Ishikawa (cell line): ENCODE results near the gene ONECUT1.

ENCODE experiments used
- CEBPB ChIP-seq: IDR thresholded peaks from 2 replicates; pipeline ENCODE4 v1.6.1; 2012
- CREB1 ChIP-seq: IDR thresholded peaks from 2 replicates; pipeline ENCODE4 v1.6.1; 2012; ENCODE audit warnings: low read depth
- EGR1 ChIP-seq: IDR thresholded peaks from 2 replicates; pipeline ENCODE4 v1.6.1; 2012
- EP300 ChIP-seq: IDR thresholded peaks from 2 replicates; pipeline ENCODE4 v1.6.1; 2012; ENCODE audit warnings: borderline replicate concordance
- FOXM1 ChIP-seq: IDR thresholded peaks from 2 replicates; pipeline ENCODE4 v1.6.1; 2012; ENCODE audit warnings: low read depth, borderline replicate concordance
- MAX ChIP-seq: IDR thresholded peaks from 2 replicates; pipeline ENCODE4 v1.6.1; 2012
- NFIC ChIP-seq: IDR thresholded peaks from 2 replicates; pipeline ENCODE4 v1.6.1; 2012
- RAD21 ChIP-seq: IDR thresholded peaks from 2 replicates; pipeline ENCODE4 v1.6.1; 2012; ENCODE audit warnings: low read depth
- REST ChIP-seq: IDR thresholded peaks from 2 replicates; pipeline ENCODE4 v1.6.1; 2012; ENCODE audit warnings: low read depth, mild to moderate bottlenecking
- TAF1 ChIP-seq: IDR thresholded peaks from 2 replicates; pipeline ENCODE4 v1.6.1; 2012; ENCODE audit warnings: low read depth, mild to moderate bottlenecking
- TCF12 ChIP-seq: IDR thresholded peaks from 2 replicates; pipeline ENCODE4 v1.6.1; 2012; ENCODE audit warnings: low read depth
- TEAD4 ChIP-seq: IDR thresholded peaks from 2 replicates; pipeline ENCODE4 v1.6.1; 2012
- USF1 ChIP-seq: IDR thresholded peaks from 2 replicates; pipeline ENCODE4 v1.6.1; 2012
- YY1 ChIP-seq: IDR thresholded peaks from 2 replicates; pipeline ENCODE4 v1.6.1; 2012; ENCODE audit warnings: low read depth
- ZBTB7A ChIP-seq: IDR thresholded peaks from 2 replicates; pipeline ENCODE4 v1.6.1; 2012; ENCODE audit warnings: low read depth

Gene ONECUT1

GRCh38 chr15:52796228-52796521 is 6.0 kb upstream of the ONECUT1 start:
- no peak for TF ChIP-seq EGR1
- TF ChIP-seq NFIC = no peak
- no peak for TF ChIP-seq FOXM1
- no peak for TF ChIP-seq REST
- no peak for TF ChIP-seq CREB1
- TF ChIP-seq TEAD4 = no peak
- TF ChIP-seq MAX = no peak
- no peak for TF ChIP-seq TAF1
- TF ChIP-seq EP300 = no peak
- TF ChIP-seq CEBPB = no peak

GRCh38 chr15:52795464-52796227 is 5.5 kb upstream of the ONECUT1 start:
- TF ChIP-seq CEBPB (no peak), MAX (no peak), RAD21 (no peak), NFIC (no peak), YY1 (no peak), ZBTB7A (no peak), TAF1 (no peak)

- TF ChIP-seq REST (no peak), TAF1 (no peak), CEBPB (no peak), RAD21 (no peak), NFIC (no peak), CREB1 (no peak), FOXM1 (no peak), YY1 (no peak), EP300 (no peak), USF1 (no peak), TCF12 (no peak), ZBTB7A (no peak), MAX (no peak), TEAD4 (no peak), EGR1 (no peak)
These were observed 4.7 kb upstream of the ONECUT1 start for GRCh38 chr15:52794665-52795463.

- TF ChIP-seq FOXM1 (no peak), CREB1 (no peak), YY1 (no peak), USF1 (no peak), TCF12 (no peak), RAD21 (no peak), ZBTB7A (no peak), NFIC (no peak), TEAD4 (no peak), REST (no peak), EGR1 (no peak), CEBPB (no peak), TAF1 (no peak), EP300 (no peak)
These were observed 1.6 kb upstream of the ONECUT1 start for GRCh38 chr15:52791776-52792175.
